GM23248 (cell line): Measurements from ENCODE around the gene TPP1.

Source experiments
- EZH2 ChIP-seq: fragments of 200-600 bp; sonication (generic); IDR thresholded peaks from 2 replicates; pipeline ENCODE4 v1.6.1; 2018; ENCODE audit warnings: antibody characterized with exemption, mild to moderate bottlenecking; ENCODE audit not compliant: insufficient read depth, poor library complexity, severe bottlenecking
- EZH2phosphoT487 ChIP-seq: fragments of 200-600 bp; sonication (generic); IDR thresholded peaks from 2 replicates; pipeline ENCODE4 v1.6.1; 2018; ENCODE audit warnings: antibody characterized with exemption, moderate library complexity, mild to moderate bottlenecking, low read depth; ENCODE audit not compliant: insufficient read depth

- TF ChIP-seq EZH2 (no peak), EZH2phosphoT487 (no peak)
Measured at GRCh38 chr11:6654281-6655019, 35.2 kb upstream of the TPP1 start.
